H1 (cell line): ENCODE results near the gene EPHA6. TPM values are rescaled to one million over a fixed set of nuclear protein-coding genes. Genes with fewer than 3 reads are reported as not detected.

Source experiments
- CTCF ChIA-PET: fragments of 300-600 bp; sonication (Branson Sonifier 250); formaldehyde crosslinking; loops from one replicate; lab custom pipeline; 2021; ENCODE audit not compliant: partially characterized antibody; lab: Charles Lee
- POLR2A ChIA-PET: fragments of 300-600 bp; sonication (Branson Sonifier 250); formaldehyde crosslinking; loops from one replicate; lab custom pipeline; 2021; ENCODE audit warnings: inconsistent platforms; ENCODE audit not compliant: partially characterized antibody; lab: Charles Lee
- DNase-seq, 2 experiments: peaks; one replicate each; pipeline versions ENCODE4 v3.0.0 to v3.0.0-alpha.2; 2010 to 2022; ENCODE audit warnings: low spot score in 2 of 2, low read depth in 1 of 2, mixed read lengths in 1 of 2
- FAIRE-seq: peaks from 2 replicates; lab custom pipeline; 2011; peaks lifted over from hg19 to GRCh38; lab: Jason Lieb, UNC
- H2AFZ ChIP-seq: 2 replicates; pipeline ENCODE4 v1.8.1; 2012; ENCODE audit warnings: low read length, inconsistent platforms
- H2AK5ac ChIP-seq: 2 replicates; pipeline ENCODE4 v1.6.1; 2013; ENCODE audit warnings: low read depth, low read length
- H2BK120ac ChIP-seq: replicated peaks from 2 replicates; pipeline ENCODE3; 2013; ENCODE audit warnings: low read depth, low read length, inconsistent platforms
- H2BK12ac ChIP-seq: 2 replicates; pipeline ENCODE4 v1.6.1; 2013; ENCODE audit warnings: low read depth, low read length
- H2BK15ac ChIP-seq: 2 replicates; pipeline ENCODE4 v1.6.1; 2013; ENCODE audit warnings: low read length
- H2BK20ac ChIP-seq: 2 replicates; pipeline ENCODE4 v1.6.1; 2013; ENCODE audit warnings: low read length
- H2BK5ac ChIP-seq: 2 replicates; pipeline ENCODE4 v1.6.1; 2013; ENCODE audit warnings: low read depth, low read length
- H3K14ac ChIP-seq: 2 replicates; pipeline ENCODE4 v1.6.1; 2013; ENCODE audit warnings: inconsistent platforms; ENCODE audit not compliant: insufficient read length
- H3K18ac ChIP-seq: 2 replicates; pipeline ENCODE4 v1.6.1; 2013; ENCODE audit warnings: low read length; ENCODE audit errors: extremely low read depth
- H3K23ac ChIP-seq: 2 replicates; pipeline ENCODE4 v1.6.1; 2013; ENCODE audit warnings: inconsistent platforms; ENCODE audit not compliant: insufficient read length
- H3K23me2 ChIP-seq: 2 replicates; pipeline ENCODE4 v1.6.1; 2013; ENCODE audit warnings: low read depth, low read length
- H3K27ac ChIP-seq: 2 replicates; pipeline ENCODE4 v1.6.1; 2011; ENCODE audit warnings: low read depth, low read length, inconsistent platforms
- H3K27me3 ChIP-seq, 4 experiments: replicated peaks in 1 of 4; 1 replicate in 1 of 4; 2 replicates in 3 of 4; pipeline versions ENCODE4 v1.6.1 to v1.8.1; 2011 to 2013; ENCODE audit warnings: low read length in 3 of 4, mild to moderate bottlenecking in 3 of 4, inconsistent platforms in 2 of 4, mixed read lengths in 2 of 4, moderate library complexity in 1 of 4; ENCODE audit not compliant: control insufficient read depth in 3 of 4, insufficient read depth in 3 of 4; ENCODE audit errors: extremely low read depth in 1 of 4
- H3K36me3 ChIP-seq, 4 experiments: 2 replicates each; pipeline versions ENCODE4 v1.6.1 to v1.8.1; 2011 to 2013; ENCODE audit warnings: mild to moderate bottlenecking in 4 of 4, low read length in 3 of 4, moderate library complexity in 2 of 4, control low read depth in 1 of 4, inconsistent platforms in 1 of 4; ENCODE audit not compliant: insufficient read depth in 4 of 4, control insufficient read depth in 2 of 4
- H3K4ac ChIP-seq: replicated peaks from 2 replicates; pipeline ENCODE3; 2013; ENCODE audit warnings: low read length, low read depth, mixed read lengths, inconsistent platforms; ENCODE audit not compliant: insufficient read length
- H3K4me1 ChIP-seq, 4 experiments: replicated peaks in 1 of 4; 1 replicate in 1 of 4; 2 replicates in 3 of 4; pipeline versions ENCODE4 v1.6.1 to v1.8.1; 2011 to 2013; ENCODE audit warnings: low read length in 3 of 4, inconsistent platforms in 2 of 4, mixed read lengths in 1 of 4; ENCODE audit not compliant: insufficient read depth in 4 of 4, control insufficient read depth in 3 of 4
- H3K4me2 ChIP-seq, 2 experiments: 2 replicates each; pipeline versions ENCODE4 v1.6.1 to v1.8.1; 2011 to 2013; ENCODE audit warnings: low read depth in 2 of 2, low read length in 2 of 2, control low read depth in 1 of 2, inconsistent platforms in 1 of 2, mild to moderate bottlenecking in 1 of 2; ENCODE audit not compliant: insufficient read depth in 1 of 2
- H3K4me3 ChIP-seq, 4 experiments: fragments of 200-600, 300-600 bp in 1 of 4; sonication (generic), shearing (Covaris generic), sonication (Bioruptor Twin) in 1 of 4; 2 replicates each; pipeline versions ENCODE4 v1.5.1 to v1.8.1; 2011 to 2016; ENCODE audit warnings: low read length in 4 of 4, low read depth in 3 of 4, control low read depth in 2 of 4, inconsistent platforms in 2 of 4, mild to moderate bottlenecking in 2 of 4, mixed read lengths in 1 of 4, moderate library complexity in 1 of 4; ENCODE audit not compliant: insufficient read depth in 2 of 4; ENCODE audit errors: extremely low read depth in 1 of 4
- H3K56ac ChIP-seq: replicated peaks from 2 replicates; pipeline ENCODE3; 2013; ENCODE audit warnings: low read depth, mild to moderate bottlenecking, mixed read lengths, low read length, inconsistent platforms; ENCODE audit not compliant: insufficient read length
- H3K79me1 ChIP-seq: 2 replicates; pipeline ENCODE4 v1.6.1; 2013; ENCODE audit warnings: low read depth, low read length, control low read depth
- H3K79me2 ChIP-seq, 2 experiments: 2 replicates each; pipeline versions ENCODE4 v1.6.1 to v1.8.1; 2012 to 2013; ENCODE audit warnings: low read length in 2 of 2, mild to moderate bottlenecking in 2 of 2, inconsistent platforms in 1 of 2; ENCODE audit not compliant: insufficient read depth in 2 of 2, control insufficient read depth in 1 of 2
- H3K9ac ChIP-seq, 4 experiments: replicated peaks in 1 of 4; 1 replicate in 1 of 4; 2 replicates in 3 of 4; pipeline versions ENCODE4 v1.6.1 to v1.8.1; 2011 to 2013; ENCODE audit warnings: low read depth in 3 of 4, low read length in 3 of 4, control low read depth in 2 of 4, mild to moderate bottlenecking in 2 of 4, moderate library complexity in 2 of 4, inconsistent platforms in 1 of 4; ENCODE audit errors: extremely low read depth in 1 of 4
- H3K9me3 ChIP-seq, 2 experiments: 2 replicates each; pipeline versions ENCODE4 v1.6.1 to v1.8.1; 2012 to 2013; ENCODE audit warnings: mild to moderate bottlenecking in 2 of 2, moderate library complexity in 2 of 2, control low read depth in 1 of 2, inconsistent platforms in 1 of 2, low read depth in 1 of 2, low read length in 1 of 2, mixed read lengths in 1 of 2; ENCODE audit not compliant: insufficient read depth in 2 of 2
- H4K20me1 ChIP-seq, 2 experiments: replicated peaks in 1 of 2; 2 replicates each; pipeline versions ENCODE3 to v1.8.1; 2011 to 2013; ENCODE audit warnings: inconsistent platforms in 2 of 2, low read length in 2 of 2, mild to moderate bottlenecking in 1 of 2; ENCODE audit not compliant: insufficient read depth in 2 of 2, control insufficient read depth in 1 of 2
- H4K5ac ChIP-seq: 2 replicates; pipeline ENCODE4 v1.6.1; 2013; ENCODE audit warnings: low read length, low read depth, mixed read lengths, inconsistent platforms; ENCODE audit not compliant: insufficient read length
- H4K8ac ChIP-seq: 2 replicates; pipeline ENCODE4 v1.8.0; 2013; ENCODE audit warnings: mild to moderate bottlenecking, moderate library complexity, low read length, inconsistent platforms; ENCODE audit not compliant: insufficient read depth; ENCODE audit errors: extremely low read depth
- H4K91ac ChIP-seq: replicated peaks from 2 replicates; pipeline ENCODE3; 2013; ENCODE audit warnings: low read length, mixed read lengths, inconsistent platforms; ENCODE audit not compliant: insufficient read length
- BRCA1 ChIP-seq: IDR thresholded peaks from 2 replicates; pipeline ENCODE4 v1.6.1; 2012; ENCODE audit warnings: low read depth, low read length, improper control_type of control experiment
- CBX8 ChIP-seq: fragments of 300-800, 300-1000 bp; sonication (generic); IDR thresholded peaks from 2 replicates; pipeline ENCODE4 v1.7.1; 2016; ENCODE audit warnings: low read depth, low read length, borderline replicate concordance
- CHD1 ChIP-seq: IDR thresholded peaks from 2 replicates; pipeline ENCODE4 v1.6.1; 2012; ENCODE audit warnings: low read depth, low read length, improper control_type of control experiment
- CREB1 ChIP-seq: IDR thresholded peaks from 2 replicates; pipeline ENCODE4 v1.6.1; 2012; ENCODE audit warnings: inconsistent platforms
- KDM1A ChIP-seq: fragments of 200-600, 300-600 bp; sonication (generic); IDR thresholded peaks from 2 replicates; pipeline ENCODE4 v1.7.1; 2016; ENCODE audit warnings: mild to moderate bottlenecking, low read length, borderline replicate concordance
- POLR2A ChIP-seq, 2 experiments: IDR thresholded peaks; 1 replicate in 1 of 2; 2 replicates in 1 of 2; pipeline ENCODE4 v1.6.1; 2011; ENCODE audit warnings: low read depth in 2 of 2, low read length in 2 of 2, mild to moderate bottlenecking in 2 of 2; ENCODE audit errors: control extremely low read depth in 1 of 2
- POU5F1 ChIP-seq: IDR thresholded peaks from 2 replicates; pipeline ENCODE4 v1.6.1; 2011; ENCODE audit warnings: low read depth, mild to moderate bottlenecking, low read length, moderate library complexity
- WGBS, 2 experiments: shearing (Covaris generic) in 1 of 2; methylation state at CpG; one replicate each; pipeline versions ENCODE4 v1.1.6 to v1.1.7; 2013 to 2015; ENCODE audit warnings: low lambda C conversion rate in 2 of 2, mixed read lengths in 2 of 2, inconsistent platforms in 1 of 2, low coverage in 1 of 2, missing lambda C conversion rate in 1 of 2; ENCODE audit not compliant: insufficient replicate concordance in 2 of 2, insufficient coverage in 1 of 2, insufficient read length in 1 of 2; ENCODE audit errors: extremely low coverage in 1 of 2, missing lambda C conversion rate in 1 of 2; 5-methylcytosine and 5-hydroxymethylcytosine counted together
- polyA plus RNA-seq, 7 experiments: library from polyadenylated mRNA; depleted of rRNA in 3 of 7; stranded (reverse) in 5 of 7; unstranded in 2 of 7; fragments of >200 nt in 5 of 7; fragments of 200-250 nt in 2 of 7; gene quantifications; 1 replicate in 5 of 7; 2 replicates in 1 of 7; 4 replicates in 1 of 7; pipeline versions ENCODE4 v1.2.1 to v1.2.3, GENCODE V29; 2011 to 2013; ENCODE audit warnings: missing spikeins in 2 of 7, mixed read lengths in 2 of 7
- total RNA-seq: library from RNA; stranded (reverse); fragmentation: NEBNext Ultra II Directional; extraction: Animal tissue kit (Norgen Biotek cat#: 25700); gene quantifications from 2 replicates; pipeline ENCODE4 v1.2.1, GENCODE V29; 2021

The EPHA6 gene
- total and polyA plus RNA-seq, 2 of the 8 experiments (the other 6 are each of a cell fraction or from before 2014, with no cell fraction given): 0.83 to 3.2 TPM

DNA sequence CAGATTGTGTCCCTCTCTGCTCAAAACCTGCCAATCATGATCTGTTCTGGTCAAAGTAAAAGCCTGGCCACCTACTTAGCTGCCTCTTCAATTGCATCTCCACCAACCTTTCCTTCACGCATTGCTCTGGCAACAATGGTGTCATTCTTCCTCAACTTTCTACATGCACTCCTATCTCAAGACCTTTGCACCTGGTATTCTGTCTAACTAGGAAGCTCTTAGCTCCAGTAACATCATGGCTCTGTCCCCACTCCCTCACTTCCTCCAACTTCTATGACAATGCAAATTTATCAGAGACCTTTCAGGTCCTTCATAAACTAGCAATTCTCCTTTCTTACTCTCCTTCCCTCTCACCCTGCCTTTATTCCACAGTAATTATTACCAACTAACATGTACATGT, 682.7 kb downstream of the EPHA6 start:
- H2BK5ac ChIP-seq: no peak overlapping the region
- no peaks in the 10 kb centered on the region for H3K36me3 ChIP-seq
- no peak overlapping the region for H3K18ac ChIP-seq
- H4K20me1 ChIP-seq: no peaks in the 10 kb centered on the region
- no peak overlapping the region for H2BK15ac ChIP-seq
- H3K4ac ChIP-seq: no peak overlapping the region
- no peaks in the 10 kb centered on the region for H3K79me1 ChIP-seq
- no peak overlapping the region for H4K8ac ChIP-seq
- no peak overlapping the region for H2BK12ac ChIP-seq
- DNase-seq (no peak), FAIRE-seq (no peak)
- no peak overlapping the region for H3K27ac ChIP-seq
- no peak overlapping the region for H3K56ac ChIP-seq
- ChIA-PET POLR2A (no interaction called here), CTCF (interaction anchor here (0.6 kb wide), 1 partner anchor 508 kb away, joined by 3 read pairs; no protein-coding TSS in a partner anchor)
- no peaks in the 10 kb centered on the region; a peak in 1 of 4 replicates for H3K9me3 ChIP-seq
- H4K91ac ChIP-seq: no peak overlapping the region
- no peak overlapping the region for H3K23ac ChIP-seq
- WGBS, 2 experiments: 82% methylated on average over 1 of the region's 1 CpG; no CpG with 5 or more reads in 1 of the 2 experiments
- H3K27me3 ChIP-seq: no peaks in the 10 kb centered on the region
- no peaks in the 10 kb centered on the region for H3K4me1 ChIP-seq
- H3K4me3 ChIP-seq: no peak overlapping the region
- H3K4me2 ChIP-seq: no peak overlapping the region
- H4K5ac ChIP-seq: no peak overlapping the region
- H3K14ac ChIP-seq: no peak overlapping the region
- no peaks in the 10 kb centered on the region for H3K79me2 ChIP-seq
- H2BK20ac ChIP-seq: no peak overlapping the region
- H3K9ac ChIP-seq: no peak overlapping the region
- no peak overlapping the region for H2AFZ ChIP-seq
- H2BK120ac ChIP-seq: no peak overlapping the region
- H2AK5ac ChIP-seq: no peak overlapping the region
- H3K23me2 ChIP-seq: peaks cover 3% of the 10 kb centered on the region; the same call in 1 of the 2 replicates
- TF ChIP-seq POU5F1 (no peak), KDM1A (no peak), POLR2A (IDR thresholded peaks at IDR 0.05; ENCODE audit: control extremely low read depth in 1 of 2, low read depth in 2 of 2, low read length in 2 of 2) (no peak), BRCA1 (no peak), CREB1 (no peak), CHD1 (no peak), CBX8 (no peak)
